WTC11 (cell line): ENCODE data around the gene ELMO1. TPM values are rescaled to one million over a fixed set of nuclear protein-coding genes. Genes with fewer than 3 reads are reported as not detected.

ENCODE experiments used
- ATAC-seq: fragments of 200-7000 bp; cut with Tn5 transposase; 2 replicates; pipeline ENCODE4 v1.10.0; 2021; ENCODE audit warnings: mild to moderate bottlenecking, moderate library complexity
- CTCF ChIA-PET: fragments of 300-600 bp; sonication (Branson Sonifier 250); formaldehyde crosslinking; loops from one replicate; lab custom pipeline; 2021; ENCODE audit warnings: antibody characterized with exemption; lab: Charles Lee
- POLR2A ChIA-PET: fragments of 350-600 bp; sonication (Branson Sonifier 250); formaldehyde crosslinking; loops from one replicate; lab custom pipeline; 2021; ENCODE audit warnings: antibody characterized with exemption; lab: Charles Lee
- DNase-seq: peaks from one replicate; pipeline ENCODE4 v3.0.0; 2021; ENCODE audit warnings: low spot score
- H3K27ac Mint-ChIP-seq: 2 replicates; pipeline ENCODE4 v1.8.0; 2021; ENCODE audit warnings: mixed read lengths
- H3K27me3 Mint-ChIP-seq: 2 replicates; pipeline ENCODE4 v1.8.0; 2021; ENCODE audit warnings: low read depth, mild to moderate bottlenecking, moderate library complexity, mixed read lengths
- H3K36me3 Mint-ChIP-seq: 2 replicates; pipeline ENCODE4 v1.8.0; 2021; ENCODE audit warnings: mixed read lengths
- H3K4me1 Mint-ChIP-seq: 2 replicates; pipeline ENCODE4 v1.8.0; 2022; ENCODE audit warnings: mixed read lengths
- H3K4me3 Mint-ChIP-seq: 2 replicates; pipeline ENCODE4 v1.8.0; 2021; ENCODE audit warnings: mild to moderate bottlenecking, moderate library complexity, mixed read lengths
- H3K9me3 Mint-ChIP-seq: 2 replicates; pipeline ENCODE4 v1.8.0; 2021; ENCODE audit warnings: mixed read lengths
- FOXJ3 ChIP-seq: sonication (generic); formaldehyde crosslinking; IDR thresholded peaks from 2 replicates; pipeline ENCODE4 v1.9.0; 2021; ENCODE audit warnings: missing genetic modification reagents, mild to moderate bottlenecking, borderline replicate concordance
- FOXK1 ChIP-seq: sonication (generic); formaldehyde crosslinking; IDR thresholded peaks from 2 replicates; pipeline ENCODE4 v1.8.0; 2022; ENCODE audit warnings: mild to moderate bottlenecking, moderate library complexity, missing genetic modification reagents
- GABPB1 ChIP-seq: sonication (generic); formaldehyde crosslinking; IDR thresholded peaks from 2 replicates; pipeline ENCODE4 v1.8.1; 2023; ENCODE audit warnings: mild to moderate bottlenecking, missing genetic modification reagents
- JAZF1 ChIP-seq: fragments of 250-450 bp; sonication (Bioruptor Pico); IDR thresholded peaks from 2 replicates; pipeline ENCODE4 v1.9.0; 2021; ENCODE audit warnings: moderate library complexity, mild to moderate bottlenecking, inconsistent platforms
- JUN ChIP-seq: sonication (generic); formaldehyde crosslinking; IDR thresholded peaks from 2 replicates; pipeline ENCODE4 v1.8.0; 2023; ENCODE audit warnings: mild to moderate bottlenecking, missing genetic modification reagents
- KAT7 ChIP-seq: sonication (generic); formaldehyde crosslinking; IDR thresholded peaks from 2 replicates; pipeline ENCODE4 v1.8.1; 2023; ENCODE audit warnings: missing genetic modification reagents, mild to moderate bottlenecking, borderline replicate concordance
- MYBL2 ChIP-seq: sonication (generic); formaldehyde crosslinking; IDR thresholded peaks from 2 replicates; pipeline ENCODE4 v1.8.1; 2023; ENCODE audit warnings: mild to moderate bottlenecking, moderate library complexity, missing genetic modification reagents
- NFYB ChIP-seq: sonication (generic); formaldehyde crosslinking; conservative IDR thresholded peaks from 2 replicates; pipeline ENCODE4 v1.8.0; 2022; ENCODE audit warnings: low read depth, missing genetic modification reagents
- RORB ChIP-seq: fragments of 250-450 bp; sonication (Bioruptor Pico); IDR thresholded peaks from 2 replicates; pipeline ENCODE4 v1.9.0; 2021; ENCODE audit warnings: mild to moderate bottlenecking
- TEAD1 ChIP-seq: sonication (generic); formaldehyde crosslinking; IDR thresholded peaks from 2 replicates; pipeline ENCODE4 v1.8.0; 2022; ENCODE audit warnings: mild to moderate bottlenecking, missing genetic modification reagents
- ZNF121 ChIP-seq: sonication (generic); formaldehyde crosslinking; IDR thresholded peaks from 2 replicates; pipeline ENCODE4 v1.8.0; 2023; ENCODE audit warnings: missing genetic modification reagents
- ZNF232 ChIP-seq: sonication (generic); formaldehyde crosslinking; IDR thresholded peaks from 2 replicates; pipeline ENCODE4 v1.8.0; 2022; ENCODE audit warnings: mild to moderate bottlenecking, missing genetic modification reagents
- ZNF317 ChIP-seq: sonication (generic); formaldehyde crosslinking; IDR thresholded peaks from 2 replicates; pipeline ENCODE4 v1.8.1; 2023; ENCODE audit warnings: low read depth, mild to moderate bottlenecking, moderate library complexity, missing genetic modification reagents, borderline replicate concordance
- ZNF671 ChIP-seq: fragments of 250-450 bp; sonication (Bioruptor Pico); IDR thresholded peaks from 2 replicates; pipeline ENCODE4 v1.8.0; 2021; ENCODE audit warnings: mild to moderate bottlenecking
- total RNA-seq: library from RNA; stranded (reverse); gene quantifications from 3 replicates; pipeline ENCODE4 v1.2.3, GENCODE V29; 2021
- TF ChIP-seq, protein P1 (sequence below): fragments of 250-450 bp; sonication (Bioruptor Pico); IDR thresholded peaks from 2 replicates; pipeline ENCODE4 v1.9.0; 2021; ENCODE audit warnings: mild to moderate bottlenecking
- TF ChIP-seq, protein P2 (sequence below): fragments of 200-600 bp; IDR thresholded peaks from 2 replicates; pipeline ENCODE4 v1.8.0; 2022; ENCODE audit warnings: antibody characterized with exemption
- TF ChIP-seq, protein P3 (sequence below): fragments of 250-450 bp; sonication (Bioruptor Pico); IDR thresholded peaks from 2 replicates; pipeline ENCODE4 v1.9.0; 2021; ENCODE audit warnings: mild to moderate bottlenecking
- TF ChIP-seq, protein P4 (sequence below): sonication (generic); formaldehyde crosslinking; IDR thresholded peaks from 2 replicates; pipeline ENCODE4 v1.8.1; 2022; ENCODE audit warnings: low read depth, mild to moderate bottlenecking, moderate library complexity, missing genetic modification reagents, borderline replicate concordance
- TF ChIP-seq, protein P5 (sequence below): sonication (generic); formaldehyde crosslinking; IDR thresholded peaks from 2 replicates; pipeline ENCODE4 v1.8.1; 2023; ENCODE audit warnings: mild to moderate bottlenecking, missing genetic modification reagents, borderline replicate concordance

The ELMO1 gene
- total RNA-seq, 1 experiment from 2014 or later = 19.4 TPM

DNA sequence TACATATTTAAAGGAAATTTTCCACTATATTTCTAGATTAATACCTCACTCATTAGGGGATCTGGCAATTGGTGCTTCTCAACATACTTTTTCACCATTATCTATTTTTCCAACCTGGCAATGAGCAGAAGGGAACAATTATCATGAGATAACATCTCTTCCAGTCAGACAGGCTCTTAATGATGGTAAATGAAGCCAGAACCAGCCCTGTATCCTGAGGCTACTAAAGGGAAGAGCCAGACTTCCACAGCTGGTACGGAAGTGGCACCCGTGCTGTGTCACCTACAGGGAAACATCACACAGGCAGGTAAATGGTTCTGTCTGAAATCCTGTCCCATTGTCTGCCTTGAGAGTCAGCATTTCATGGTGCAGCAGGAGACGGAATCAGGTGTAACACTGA, 75.9 kb downstream of the ELMO1 start (continued):
- TF ChIP-seq GABPB1 (CRISPR knock-in tag) (no peak), ZNF232 (CRISPR knock-in tag) (no peak), TEAD1 (no peak), MYBL2 (no peak), FOXJ3 (CRISPR knock-in tag) (no peak), JAZF1 (CRISPR knock-in tag) (no peak)
- TF ChIP-seq, protein P1, sequence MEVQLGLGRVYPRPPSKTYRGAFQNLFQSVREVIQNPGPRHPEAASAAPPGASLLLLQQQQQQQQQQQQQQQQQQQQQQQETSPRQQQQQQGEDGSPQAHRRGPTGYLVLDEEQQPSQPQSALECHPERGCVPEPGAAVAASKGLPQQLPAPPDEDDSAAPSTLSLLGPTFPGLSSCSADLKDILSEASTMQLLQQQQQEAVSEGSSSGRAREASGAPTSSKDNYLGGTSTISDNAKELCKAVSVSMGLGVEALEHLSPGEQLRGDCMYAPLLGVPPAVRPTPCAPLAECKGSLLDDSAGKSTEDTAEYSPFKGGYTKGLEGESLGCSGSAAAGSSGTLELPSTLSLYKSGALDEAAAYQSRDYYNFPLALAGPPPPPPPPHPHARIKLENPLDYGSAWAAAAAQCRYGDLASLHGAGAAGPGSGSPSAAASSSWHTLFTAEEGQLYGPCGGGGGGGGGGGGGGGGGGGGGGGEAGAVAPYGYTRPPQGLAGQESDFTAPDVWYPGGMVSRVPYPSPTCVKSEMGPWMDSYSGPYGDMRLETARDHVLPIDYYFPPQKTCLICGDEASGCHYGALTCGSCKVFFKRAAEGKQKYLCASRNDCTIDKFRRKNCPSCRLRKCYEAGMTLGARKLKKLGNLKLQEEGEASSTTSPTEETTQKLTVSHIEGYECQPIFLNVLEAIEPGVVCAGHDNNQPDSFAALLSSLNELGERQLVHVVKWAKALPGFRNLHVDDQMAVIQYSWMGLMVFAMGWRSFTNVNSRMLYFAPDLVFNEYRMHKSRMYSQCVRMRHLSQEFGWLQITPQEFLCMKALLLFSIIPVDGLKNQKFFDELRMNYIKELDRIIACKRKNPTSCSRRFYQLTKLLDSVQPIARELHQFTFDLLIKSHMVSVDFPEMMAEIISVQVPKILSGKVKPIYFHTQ = no peak
- TF ChIP-seq, protein P2, sequence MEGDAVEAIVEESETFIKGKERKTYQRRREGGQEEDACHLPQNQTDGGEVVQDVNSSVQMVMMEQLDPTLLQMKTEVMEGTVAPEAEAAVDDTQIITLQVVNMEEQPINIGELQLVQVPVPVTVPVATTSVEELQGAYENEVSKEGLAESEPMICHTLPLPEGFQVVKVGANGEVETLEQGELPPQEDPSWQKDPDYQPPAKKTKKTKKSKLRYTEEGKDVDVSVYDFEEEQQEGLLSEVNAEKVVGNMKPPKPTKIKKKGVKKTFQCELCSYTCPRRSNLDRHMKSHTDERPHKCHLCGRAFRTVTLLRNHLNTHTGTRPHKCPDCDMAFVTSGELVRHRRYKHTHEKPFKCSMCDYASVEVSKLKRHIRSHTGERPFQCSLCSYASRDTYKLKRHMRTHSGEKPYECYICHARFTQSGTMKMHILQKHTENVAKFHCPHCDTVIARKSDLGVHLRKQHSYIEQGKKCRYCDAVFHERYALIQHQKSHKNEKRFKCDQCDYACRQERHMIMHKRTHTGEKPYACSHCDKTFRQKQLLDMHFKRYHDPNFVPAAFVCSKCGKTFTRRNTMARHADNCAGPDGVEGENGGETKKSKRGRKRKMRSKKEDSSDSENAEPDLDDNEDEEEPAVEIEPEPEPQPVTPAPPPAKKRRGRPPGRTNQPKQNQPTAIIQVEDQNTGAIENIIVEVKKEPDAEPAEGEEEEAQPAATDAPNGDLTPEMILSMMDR = no peak
- TF ChIP-seq, protein P3, sequence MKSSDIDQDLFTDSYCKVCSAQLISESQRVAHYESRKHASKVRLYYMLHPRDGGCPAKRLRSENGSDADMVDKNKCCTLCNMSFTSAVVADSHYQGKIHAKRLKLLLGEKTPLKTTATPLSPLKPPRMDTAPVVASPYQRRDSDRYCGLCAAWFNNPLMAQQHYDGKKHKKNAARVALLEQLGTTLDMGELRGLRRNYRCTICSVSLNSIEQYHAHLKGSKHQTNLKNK (CRISPR knock-in tag) = no peak
- TF ChIP-seq, protein P4, sequence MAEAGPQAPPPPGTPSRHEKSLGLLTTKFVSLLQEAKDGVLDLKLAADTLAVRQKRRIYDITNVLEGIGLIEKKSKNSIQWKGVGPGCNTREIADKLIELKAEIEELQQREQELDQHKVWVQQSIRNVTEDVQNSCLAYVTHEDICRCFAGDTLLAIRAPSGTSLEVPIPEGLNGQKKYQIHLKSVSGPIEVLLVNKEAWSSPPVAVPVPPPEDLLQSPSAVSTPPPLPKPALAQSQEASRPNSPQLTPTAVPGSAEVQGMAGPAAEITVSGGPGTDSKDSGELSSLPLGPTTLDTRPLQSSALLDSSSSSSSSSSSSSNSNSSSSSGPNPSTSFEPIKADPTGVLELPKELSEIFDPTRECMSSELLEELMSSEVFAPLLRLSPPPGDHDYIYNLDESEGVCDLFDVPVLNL (CRISPR knock-in tag) = no peak
- TF ChIP-seq, protein P5, sequence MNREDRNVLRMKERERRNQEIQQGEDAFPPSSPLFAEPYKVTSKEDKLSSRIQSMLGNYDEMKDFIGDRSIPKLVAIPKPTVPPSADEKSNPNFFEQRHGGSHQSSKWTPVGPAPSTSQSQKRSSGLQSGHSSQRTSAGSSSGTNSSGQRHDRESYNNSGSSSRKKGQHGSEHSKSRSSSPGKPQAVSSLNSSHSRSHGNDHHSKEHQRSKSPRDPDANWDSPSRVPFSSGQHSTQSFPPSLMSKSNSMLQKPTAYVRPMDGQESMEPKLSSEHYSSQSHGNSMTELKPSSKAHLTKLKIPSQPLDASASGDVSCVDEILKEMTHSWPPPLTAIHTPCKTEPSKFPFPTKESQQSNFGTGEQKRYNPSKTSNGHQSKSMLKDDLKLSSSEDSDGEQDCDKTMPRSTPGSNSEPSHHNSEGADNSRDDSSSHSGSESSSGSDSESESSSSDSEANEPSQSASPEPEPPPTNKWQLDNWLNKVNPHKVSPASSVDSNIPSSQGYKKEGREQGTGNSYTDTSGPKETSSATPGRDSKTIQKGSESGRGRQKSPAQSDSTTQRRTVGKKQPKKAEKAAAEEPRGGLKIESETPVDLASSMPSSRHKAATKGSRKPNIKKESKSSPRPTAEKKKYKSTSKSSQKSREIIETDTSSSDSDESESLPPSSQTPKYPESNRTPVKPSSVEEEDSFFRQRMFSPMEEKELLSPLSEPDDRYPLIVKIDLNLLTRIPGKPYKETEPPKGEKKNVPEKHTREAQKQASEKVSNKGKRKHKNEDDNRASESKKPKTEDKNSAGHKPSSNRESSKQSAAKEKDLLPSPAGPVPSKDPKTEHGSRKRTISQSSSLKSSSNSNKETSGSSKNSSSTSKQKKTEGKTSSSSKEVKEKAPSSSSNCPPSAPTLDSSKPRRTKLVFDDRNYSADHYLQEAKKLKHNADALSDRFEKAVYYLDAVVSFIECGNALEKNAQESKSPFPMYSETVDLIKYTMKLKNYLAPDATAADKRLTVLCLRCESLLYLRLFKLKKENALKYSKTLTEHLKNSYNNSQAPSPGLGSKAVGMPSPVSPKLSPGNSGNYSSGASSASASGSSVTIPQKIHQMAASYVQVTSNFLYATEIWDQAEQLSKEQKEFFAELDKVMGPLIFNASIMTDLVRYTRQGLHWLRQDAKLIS = no peak

DNA sequence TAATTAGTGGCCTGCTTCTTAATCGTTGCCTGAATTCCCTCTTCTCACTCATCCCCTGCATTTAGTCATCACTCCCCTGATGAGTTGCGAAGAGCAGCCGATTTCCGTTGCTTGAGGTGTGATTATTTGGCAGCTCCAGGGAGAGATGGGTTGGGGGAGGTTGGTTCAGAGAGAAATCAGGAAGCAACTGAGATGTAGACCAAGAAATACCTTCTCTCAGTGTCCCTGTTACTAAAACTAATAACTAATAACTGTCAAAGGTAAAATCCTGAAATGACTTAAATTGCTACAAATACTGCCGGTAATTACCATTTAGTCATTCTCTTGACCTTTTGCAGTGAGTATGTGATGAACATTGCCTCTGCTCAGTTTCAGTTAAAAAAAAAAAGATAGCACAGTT, 76.9 kb downstream of the ELMO1 start:
- no peak overlapping the region for H3K27ac Mint-ChIP-seq
- CTCF ChIA-PET = no interaction called here
- no peak for TF ChIP-seq KAT7 (CRISPR knock-in tag)
- TF ChIP-seq ZNF121 (CRISPR knock-in tag) = no peak
- no peak for TF ChIP-seq ZNF671
- TF ChIP-seq ZNF317 (CRISPR knock-in tag) = 0 out of 2 replicates have a peak, but pooled peaks have one; percentile 61
- no peak for TF ChIP-seq RORB (CRISPR knock-in tag)
- TF ChIP-seq NFYB (CRISPR knock-in tag) = no peak
- no peak for TF ChIP-seq JUN (CRISPR knock-in tag)
- TF ChIP-seq FOXK1 (CRISPR knock-in tag) = no peak
- DNase-seq = no peak
- ATAC-seq = no peak
- no peaks in the 10 kb centered on the region for H3K27me3 Mint-ChIP-seq
- no peak overlapping the region for H3K4me3 Mint-ChIP-seq
- H3K4me1 Mint-ChIP-seq = peaks cover 33% of the 10 kb centered on the region
- POLR2A ChIA-PET = no interaction called here
- peaks cover 15% of the 10 kb centered on the region for H3K36me3 Mint-ChIP-seq
- peaks cover 18% of the 10 kb centered on the region for H3K9me3 Mint-ChIP-seq
